ENCODE data around the gene KCMF1.

GRCh38 chr2:85083092-85083491 is 112.1 kb downstream of the KCMF1 start:
- TF ChIP-seq EP300 (IDR thresholded peaks at IDR 0.05) (no peak), POLR2AphosphoS5 (IDR thresholded peaks at IDR 0.05) (no peak)
